Left lobe of liver (tissue), 2 donors: Measurements from ENCODE around the gene SOS1. TPM values are rescaled to one million over a fixed set of nuclear protein-coding genes. Genes with fewer than 3 reads are reported as not detected.
"Not testable (repeated sequence)": the region's sequence is repeated elsewhere in the genome, so short reads cannot be mapped to it uniquely, and the experiment has no call there.

Source experiments
- ATAC-seq: fragments of 200-7000 bp; cut with Tn5 transposase; one replicate; pipeline ENCODE4 v1.9.1; 2020; ENCODE audit warnings: mild to moderate bottlenecking, moderate library complexity
- DNase-seq: peaks from one replicate; pipeline ENCODE4 v3.0.0-alpha.2; 2020; ENCODE audit warnings: low spot score
- total RNA-seq: library from RNA; stranded (reverse); gene quantifications from one replicate; pipeline ENCODE4 v1.2.1, GENCODE V29; 2021
- donor health status: DM: no; HTN: no; CAD: no; lungs with moderate emphysema.
- donor health status: DM: no; HTN: yes; CAD: no.

Gene SOS1
- total RNA-seq, 1 donor from 2014 or later, result 14.1 TPM

DNA sequence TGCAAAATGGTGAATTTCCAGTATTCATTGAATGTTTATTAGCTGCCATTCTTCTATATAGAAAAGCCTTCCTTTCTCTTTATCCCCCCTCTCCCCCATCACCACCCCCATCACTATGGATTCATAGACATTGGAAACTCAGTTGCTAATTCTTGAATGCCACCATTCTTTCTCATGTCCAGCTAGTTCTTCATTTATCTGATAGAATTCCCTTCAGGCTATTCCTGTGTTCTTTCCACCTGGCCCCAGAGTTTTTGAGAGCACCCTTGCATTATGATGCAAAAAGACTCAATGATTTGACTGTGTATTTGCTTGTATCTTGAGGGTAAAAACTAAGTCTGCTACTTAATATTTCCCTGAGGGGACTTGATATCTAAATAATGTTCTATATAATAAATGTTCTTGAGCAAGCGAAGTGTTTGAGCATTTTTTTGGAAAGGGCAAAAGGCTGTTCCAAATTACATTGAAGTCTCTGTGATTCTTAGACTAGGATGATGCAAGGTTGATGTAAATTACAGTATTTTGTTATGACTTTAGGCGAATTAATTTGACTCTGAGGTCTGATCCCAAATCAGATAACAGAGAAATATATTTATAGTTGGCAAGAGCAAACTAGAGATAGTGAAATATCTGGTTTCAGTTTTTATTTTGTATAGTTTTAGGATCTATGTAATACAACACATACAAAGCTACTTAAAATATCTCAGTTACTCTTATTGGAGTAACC is 18.8 kb upstream of the SOS1 start:
- ATAC-seq (no peak), DNase-seq (no peak)

- no peak for ATAC-seq
- no peak for DNase-seq
Measured at GRCh38 chr2:39138837-39139211, 18.0 kb upstream of the SOS1 start.

DNA sequence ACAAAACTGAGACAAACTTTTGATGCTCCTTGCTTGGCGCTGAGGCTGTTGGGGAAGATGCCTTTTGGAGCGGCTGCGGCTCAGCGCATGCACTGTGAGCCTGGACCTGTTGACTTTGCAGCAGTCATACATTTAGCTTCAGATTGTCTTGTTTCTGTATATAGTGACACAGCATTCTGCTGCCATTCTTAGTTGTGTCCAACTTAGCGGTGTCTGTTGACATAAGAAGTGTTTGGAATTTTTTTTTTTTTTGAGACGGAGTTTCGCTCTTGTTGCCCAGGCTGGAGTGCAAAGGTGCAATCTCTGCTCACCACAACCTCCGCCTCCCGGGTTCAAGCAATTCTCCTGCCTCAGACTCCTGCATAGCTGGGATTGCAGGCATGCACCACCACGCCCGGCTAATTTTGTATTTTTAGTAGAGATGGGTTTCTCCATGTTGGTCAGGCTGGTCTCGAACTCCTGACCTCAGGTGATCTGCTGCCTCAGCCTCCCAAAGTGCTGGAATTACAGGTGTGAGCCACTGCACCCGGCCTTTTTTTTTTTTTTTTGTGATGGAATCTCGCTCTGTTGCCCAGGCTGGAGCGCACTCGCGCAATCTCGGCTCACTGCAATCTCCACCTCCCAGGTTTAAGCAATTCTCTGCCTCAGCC is 17.5 kb upstream of the SOS1 start:
- ATAC-seq, result peak; percentile 36
- DNase-seq, result not testable (repeated sequence)

DNA sequence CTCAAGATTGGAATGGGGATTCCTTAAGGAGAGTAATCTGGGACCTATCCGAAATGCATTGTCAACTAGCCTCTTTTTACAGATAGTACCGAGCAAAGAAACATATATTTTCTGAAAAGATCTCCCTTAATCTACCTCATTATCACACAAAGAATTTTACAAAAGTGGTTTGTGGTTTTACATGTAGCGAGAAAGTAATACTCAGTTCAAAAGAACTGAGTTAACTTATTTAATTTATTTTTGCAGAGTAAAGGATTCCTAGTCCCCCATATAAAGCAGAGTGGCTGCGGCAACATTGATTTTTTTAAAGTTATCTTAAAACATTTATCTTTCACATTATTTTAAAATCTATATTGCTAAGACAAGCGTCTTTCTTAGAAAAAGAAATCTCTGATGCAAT is 15.9 kb upstream of the SOS1 start:
- DNase-seq, result no peak

DNA sequence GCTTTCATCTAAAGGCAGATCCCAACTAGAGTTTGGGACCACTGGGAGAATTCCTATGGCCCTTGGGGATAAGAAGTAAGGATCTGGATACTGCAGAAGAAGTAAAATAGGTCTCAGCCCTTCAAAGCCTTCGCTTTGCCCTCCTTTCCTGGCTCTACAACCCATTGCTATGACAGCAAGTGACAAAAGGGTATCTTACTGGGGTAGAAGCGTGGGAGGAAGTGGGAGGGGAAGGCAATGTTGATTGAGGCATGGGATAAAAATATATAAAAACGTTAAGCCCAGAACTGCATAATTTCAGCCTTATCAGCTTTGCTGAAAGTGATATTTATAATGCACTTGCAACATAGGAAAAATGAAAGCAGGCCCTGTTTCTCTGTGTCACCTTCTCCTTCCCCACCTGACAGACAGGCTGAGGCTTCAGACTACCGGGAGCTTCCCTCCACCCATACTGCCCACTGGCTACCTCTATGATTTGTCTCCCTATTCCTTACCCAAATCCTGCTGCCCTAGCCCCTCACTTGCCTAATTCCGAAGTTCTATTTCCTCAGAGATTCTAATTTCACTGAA is 14.9 kb upstream of the SOS1 start:
- ATAC-seq (no peak), DNase-seq (no peak)

More for the DNA sequence above, 15.9 kb upstream of the SOS1 start:
- no peak for ATAC-seq

- DNase-seq (no peak), ATAC-seq (no peak)
Measured at GRCh38 chr2:39133215-39133851, 12.5 kb upstream of the SOS1 start.

DNA sequence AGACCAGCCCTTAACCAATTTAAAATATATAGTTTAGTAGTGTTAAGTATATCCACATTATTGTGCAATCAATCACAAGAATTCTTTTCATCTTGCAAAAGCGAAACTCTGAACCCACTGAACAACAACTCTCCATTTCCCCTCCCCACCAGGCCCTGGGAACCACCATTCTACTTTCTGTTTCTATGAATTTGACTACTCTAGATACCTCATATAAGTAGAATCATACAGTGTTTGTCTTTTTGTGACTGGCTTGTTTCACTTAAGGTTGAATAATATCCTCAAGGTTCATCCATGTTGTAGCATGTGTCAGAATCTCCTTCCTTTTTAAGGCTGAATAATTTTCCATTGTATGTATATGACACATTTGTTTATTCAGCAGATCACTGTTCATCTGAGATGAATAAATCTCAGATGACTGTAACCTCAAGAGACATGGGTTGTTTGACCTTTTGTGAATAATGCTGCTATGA is 8.1 kb upstream of the SOS1 start:
- ATAC-seq, result no peak
- no peak for DNase-seq

DNA sequence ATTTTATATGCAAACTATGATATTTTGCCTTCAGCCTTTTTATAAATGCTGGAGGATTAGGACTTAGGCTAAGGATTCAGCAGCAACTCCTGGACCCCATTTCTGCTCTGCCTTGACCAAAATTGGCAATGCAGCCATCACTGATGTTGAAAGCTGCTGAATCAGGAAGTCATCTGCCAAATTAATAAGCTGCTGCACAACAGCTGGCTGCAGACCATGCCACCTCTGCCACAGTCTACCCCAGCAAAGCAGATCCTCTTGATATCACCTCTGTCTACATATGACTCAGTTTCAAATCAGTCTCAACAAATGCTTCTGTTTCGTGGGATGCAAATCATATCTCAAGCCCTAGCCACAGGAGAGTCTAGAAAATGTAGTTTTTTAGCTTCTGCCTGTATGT is 7.1 kb upstream of the SOS1 start:
- ATAC-seq (no peak), DNase-seq (no peak)

- DNase-seq, result no peak
- no peak for ATAC-seq
Measured at GRCh38 chr2:39124746-39125057, 3.9 kb upstream of the SOS1 start.

- peak; percentile 95 for DNase-seq
- ATAC-seq, result peak; percentile 77
Measured at GRCh38 chr2:39124000-39124745, 3.3 kb upstream of the SOS1 start.

- ATAC-seq, result no peak
- DNase-seq, result no peak
Measured at GRCh38 chr2:39123436-39123999, 2.7 kb upstream of the SOS1 start.

DNA sequence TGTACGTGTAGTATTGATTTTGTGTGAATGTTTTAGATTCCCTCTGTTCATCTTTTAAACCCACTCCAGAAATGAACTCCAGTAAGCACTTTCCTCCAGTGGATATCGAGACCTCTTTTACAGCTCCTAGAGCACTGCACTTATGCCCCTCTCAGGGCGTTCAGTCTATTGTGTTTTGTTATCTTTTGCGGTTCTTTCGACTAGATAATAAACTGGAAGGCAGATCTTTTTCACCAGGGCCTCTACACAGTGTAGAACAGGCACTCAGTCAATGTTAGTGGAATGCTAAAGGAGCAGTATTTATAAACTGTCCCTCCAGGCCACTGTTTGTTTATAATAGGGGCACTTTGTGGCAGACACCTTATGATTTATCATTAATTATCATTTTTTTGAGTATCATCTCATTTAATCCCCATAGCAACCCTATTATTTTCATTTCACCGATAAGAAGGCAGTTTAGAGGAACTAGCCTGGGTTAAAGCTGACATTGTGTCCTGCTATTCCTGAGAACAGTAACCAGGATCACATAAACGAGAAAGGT is 742 bp upstream of the SOS1 start:
- DNase-seq, result no peak
- ATAC-seq, result no peak

- ATAC-seq (peak; percentile 32), DNase-seq (no peak)
Measured at GRCh38 chr2:39120521-39120770, 405 bp downstream of the SOS1 start.

DNA sequence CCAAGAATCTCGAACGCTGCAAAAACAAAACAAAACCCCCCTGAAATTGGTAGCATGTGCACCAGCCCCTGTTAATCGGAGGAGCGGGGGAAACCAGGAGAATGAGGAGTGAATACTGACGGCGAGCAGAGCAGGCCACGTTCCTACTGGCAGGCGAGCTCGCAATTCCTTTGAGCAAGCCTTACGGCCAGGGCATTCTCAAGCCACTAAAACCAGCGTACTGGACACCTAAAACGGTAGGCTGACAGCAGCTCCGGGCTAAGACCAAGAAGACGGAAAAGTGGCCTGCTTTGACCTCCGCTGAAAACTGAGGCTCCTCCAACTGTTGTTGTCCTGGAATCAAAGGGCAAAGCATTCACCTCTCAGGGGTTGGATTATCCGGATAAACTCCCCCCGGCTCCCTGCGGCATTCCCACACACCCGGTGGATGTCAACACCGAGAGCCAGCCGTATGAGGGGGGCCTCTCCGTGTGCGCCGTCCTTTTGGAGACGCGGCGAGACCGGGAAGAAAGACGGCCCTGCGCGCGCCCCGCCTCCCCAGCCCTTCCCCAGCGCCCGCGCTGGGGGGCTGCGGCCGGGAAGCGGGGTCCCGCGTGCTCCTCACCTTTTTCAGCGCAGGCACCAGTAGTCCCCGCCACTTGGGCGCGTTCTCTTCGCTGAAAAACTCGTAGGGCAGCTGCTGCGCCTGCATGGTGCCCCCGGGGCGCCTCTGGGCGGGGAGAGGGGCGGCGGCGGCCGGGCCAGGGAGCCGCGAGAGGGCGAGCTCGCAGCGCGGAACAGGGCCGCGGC is 925 bp downstream of the SOS1 start:
- peak; percentile 69 for DNase-seq
- ATAC-seq, result peak; percentile 61

- no peak for DNase-seq
Measured at GRCh38 chr2:39118786-39119499, 1.9 kb downstream of the SOS1 start.

DNA sequence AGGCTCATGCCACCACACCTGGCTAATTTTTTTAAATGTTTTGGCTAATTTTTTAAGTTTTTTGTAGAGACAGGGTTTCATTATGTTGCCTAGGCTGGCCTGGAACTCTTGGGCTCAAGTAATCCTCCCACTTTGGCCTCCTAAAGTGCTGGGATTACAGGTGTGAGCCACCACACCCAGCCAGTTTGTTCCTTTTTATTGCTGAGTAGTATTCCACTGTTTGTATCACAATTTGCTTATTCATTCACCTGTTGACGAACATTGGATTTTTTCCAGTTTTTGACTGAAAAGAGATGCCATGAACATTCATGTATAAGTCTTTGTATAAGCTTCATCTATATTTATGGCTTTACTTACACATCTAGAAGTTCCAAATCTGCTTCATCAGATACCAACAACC is 5.3 kb downstream of the SOS1 start:
- ATAC-seq (no peak), DNase-seq (no peak)

More at GRCh38 chr2:39118786-39119499, 1.9 kb downstream of the SOS1 start:
- ATAC-seq, result no peak

GRCh38 chr2:39114771-39115170 is 6.1 kb downstream of the SOS1 start:
- ATAC-seq (no peak), DNase-seq (no peak)

DNA sequence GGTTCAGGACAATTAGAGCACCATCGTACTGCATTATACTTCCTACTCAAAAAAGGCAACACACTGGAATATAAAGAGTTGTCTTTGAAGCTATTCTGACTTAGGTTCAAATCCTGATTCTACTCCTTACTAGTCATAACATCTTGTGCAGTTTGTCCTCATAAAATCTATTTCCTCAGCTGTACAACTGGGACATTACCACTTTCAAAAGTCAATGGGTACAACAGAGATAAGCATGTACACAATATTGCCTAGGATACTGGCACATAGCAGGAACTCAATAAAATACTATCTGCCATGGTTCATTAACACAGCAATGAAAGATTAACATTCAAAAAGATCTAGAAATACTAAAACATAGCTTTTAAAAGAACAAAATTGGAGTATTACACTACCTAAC is 11.3 kb downstream of the SOS1 start:
- no peak for ATAC-seq
- no peak for DNase-seq

- no peak for DNase-seq
- no peak for ATAC-seq
Measured at GRCh38 chr2:39108377-39108776, 12.5 kb downstream of the SOS1 start.
